HL-60/S4 (cell line): ENCODE results near the gene KAT2A.

ENCODE experiments used
- in situ Hi-C: fragments of 300-500 bp; cut with MboI; formaldehyde crosslinking; loops from 2 replicates; pipeline ENCODE4 v1.14.3; 2022; ENCODE audit warnings: low sequenced_read_pairs

Gene KAT2A

DNA sequence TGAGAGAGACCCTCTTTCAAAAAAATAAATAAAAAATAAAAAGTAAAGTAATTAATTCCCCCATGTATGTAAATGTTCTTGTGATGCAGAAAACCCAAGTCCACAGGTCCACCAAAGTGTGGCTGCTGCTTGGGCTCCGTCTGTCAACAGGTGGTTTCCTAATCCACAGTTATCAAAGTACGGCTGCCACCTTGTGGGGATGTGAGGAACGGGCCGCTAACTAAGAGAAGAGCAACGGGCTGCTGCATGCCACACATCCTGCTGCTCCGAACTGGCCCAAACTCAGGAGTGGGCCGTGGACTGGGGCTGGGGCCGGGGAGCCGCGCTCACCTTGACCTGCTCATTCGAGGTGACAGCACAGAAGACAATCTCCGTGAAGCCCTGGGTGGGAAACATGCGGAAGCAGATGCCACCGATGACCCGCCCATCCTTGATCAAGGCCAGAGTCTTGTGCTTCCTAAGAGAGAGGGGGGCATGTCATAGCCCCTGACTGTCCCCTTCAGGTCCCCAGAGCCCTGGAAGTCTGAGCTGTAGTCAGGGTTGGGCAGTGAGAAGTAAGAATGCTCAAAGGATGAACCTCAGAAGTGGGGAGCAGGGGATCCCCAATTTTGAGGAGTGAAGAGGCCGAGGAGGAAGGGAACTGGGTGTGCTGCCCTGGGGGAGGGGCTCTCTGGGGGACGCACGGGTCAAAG, 4.3 kb downstream of the KAT2A start:
- in situ Hi-C loops = no loop called here

- in situ Hi-C loops = loop anchor here (5.0 kb wide), 1 partner anchor 152 kb away; no protein-coding TSS in a partner anchor
Observed at GRCh38 chr17:42114118-42114517, 7.0 kb downstream of the KAT2A start.

GRCh38 chr17:42113293-42114069, 7.7 kb downstream of the KAT2A start:
- in situ Hi-C loops = loop anchor here (5.0 kb wide), 1 partner anchor 151 kb away; no protein-coding TSS in a partner anchor

GRCh38 chr17:42112552-42113176, 8.5 kb downstream of the KAT2A start, which contains the start of gene DHX58:
DHX58 (minus strand) TSS chr17:42112714; CDS start chr17:42111892, 822 bp downstream.
- in situ Hi-C loops = loop anchor here (5.0 kb wide), 1 partner anchor 150 kb away; no protein-coding TSS in a partner anchor

DNA sequence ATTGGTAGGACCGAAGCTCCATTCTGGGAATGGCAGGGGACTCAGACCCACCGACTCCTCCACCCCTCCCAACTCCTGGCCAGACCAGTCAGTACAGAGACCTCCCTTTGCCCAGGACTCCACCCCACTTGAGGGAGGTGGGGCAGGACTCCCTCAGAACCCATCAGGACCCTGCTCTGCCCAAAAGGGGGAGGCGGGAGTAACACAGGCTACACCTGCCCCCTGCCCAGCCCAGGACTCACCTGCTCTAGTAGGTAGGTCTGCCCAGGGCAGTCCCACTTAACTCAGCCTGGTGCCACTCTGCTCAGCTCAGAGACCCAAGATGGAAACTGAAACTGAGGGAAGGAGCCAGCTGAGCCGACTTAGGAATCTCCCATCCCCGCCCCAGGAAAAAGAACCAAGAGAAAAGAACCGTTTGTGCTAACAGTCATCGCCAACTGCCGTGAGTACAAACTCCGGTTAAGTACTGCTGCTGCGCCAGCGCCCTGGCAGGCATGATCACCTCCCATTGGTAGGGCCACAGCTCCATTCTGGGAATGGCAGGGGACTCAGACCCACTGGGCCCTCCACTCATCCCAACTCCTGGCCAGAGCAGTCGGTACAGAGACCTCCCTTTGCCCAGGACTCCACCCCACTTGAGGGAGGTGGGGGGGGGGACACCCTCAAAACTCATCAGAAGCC, 9.2 kb downstream of the KAT2A start:
- in situ Hi-C loops = loop anchor here (5.0 kb wide), 1 partner anchor 150 kb away; no protein-coding TSS in a partner anchor

- in situ Hi-C loops = loop anchor here (5.0 kb wide), 1 partner anchor 149 kb away; no protein-coding TSS in a partner anchor
Observed at GRCh38 chr17:42111265-42111636, 9.9 kb downstream of the KAT2A start.

- in situ Hi-C loops = loop anchor here (5.0 kb wide), 1 partner anchor 148 kb away; no protein-coding TSS in a partner anchor
Observed at GRCh38 chr17:42110301-42111264, 10.6 kb downstream of the KAT2A start.

GRCh38 chr17:42109086-42109485, 12.1 kb downstream of the KAT2A start:
- in situ Hi-C loops = no loop called here

- in situ Hi-C loops = no loop called here
Observed at GRCh38 chr17:42107597-42108576, 13.3 kb downstream of the KAT2A start.

DNA sequence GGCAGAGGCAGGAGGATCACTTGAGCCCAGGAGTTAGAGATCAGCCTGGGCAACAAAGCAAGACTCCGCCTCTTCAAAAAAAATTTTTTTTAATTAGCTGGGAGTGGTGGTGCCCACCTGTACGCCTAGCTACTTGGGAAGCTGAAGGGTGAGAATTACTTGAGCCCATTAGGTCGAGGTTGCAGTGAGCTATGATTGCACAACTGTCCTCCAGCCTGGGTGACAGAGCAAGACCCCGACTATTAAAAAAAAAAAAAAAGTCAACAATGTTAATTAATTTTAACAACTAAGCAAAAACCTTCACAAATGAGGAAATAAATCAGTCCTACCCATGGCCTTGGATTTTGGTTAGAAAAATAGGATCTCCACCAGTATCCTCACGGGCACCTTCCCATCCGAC, 14.0 kb downstream of the KAT2A start:
- in situ Hi-C loops = no loop called here

- in situ Hi-C loops = no loop called here
Observed at GRCh38 chr17:42106009-42106408, 15.2 kb downstream of the KAT2A start.

GRCh38 chr17:42104264-42104663, 16.9 kb downstream of the KAT2A start:
- in situ Hi-C loops = no loop called here

GRCh38 chr17:42103221-42103954, 17.8 kb downstream of the KAT2A start:
- in situ Hi-C loops = no loop called here

- in situ Hi-C loops = no loop called here
Observed at GRCh38 chr17:42101513-42102292, 19.5 kb downstream of the KAT2A start.

GRCh38 chr17:42098730-42099399, 22.3 kb downstream of the KAT2A start:
- in situ Hi-C loops = no loop called here
